Right atrium auricular region (tissue), 2 donors: ENCODE data around the gene SEMA4C. TPM values are rescaled to one million over a fixed set of nuclear protein-coding genes. Genes with fewer than 3 reads are reported as not detected.

Experiments
- DNase-seq: peaks from one replicate; pipeline ENCODE4 v3.0.0-alpha.2; 2019; ENCODE audit warnings: low spot score
- H3K27ac ChIP-seq, 2 donors: fragments of 200-600 bp; sonication (generic); 1 replicate in 1 of 2; 2 replicates in 1 of 2; pipeline ENCODE4 v1.5.1; 2016 to 2019
- H3K27me3 ChIP-seq, 2 donors: fragments of 200-600 bp; sonication (generic); one replicate each; pipeline versions ENCODE4 v1.5.1 to v1.6.0; 2017 to 2019
- H3K36me3 ChIP-seq: fragments of 200-600 bp; sonication (generic); one replicate; pipeline ENCODE4 v1.5.1; 2016
- H3K4me1 ChIP-seq, 2 donors: fragments of 200-600 bp; sonication (generic); one replicate each; pipeline versions ENCODE4 v1.5.1 to v1.6.0; 2017 to 2019
- H3K4me3 ChIP-seq, 2 donors: fragments of 200-600 bp; sonication (generic); 1 replicate in 1 of 2; 2 replicates in 1 of 2; pipeline ENCODE4 v1.5.1; 2017 to 2019; ENCODE audit warnings: mild to moderate bottlenecking in 1 of 2, moderate library complexity in 1 of 2
- H3K9me3 ChIP-seq, 2 donors: fragments of 200-600 bp; sonication (generic); one replicate each; pipeline ENCODE4 v1.5.1; 2019
- CTCF ChIP-seq, 2 donors: fragments of 200-600 bp; sonication (generic); IDR thresholded peaks; one replicate each; pipeline ENCODE4 v1.5.1; 2019; ENCODE audit warnings: antibody characterized with exemption in 2 of 2
- total RNA-seq, 2 donors: library from RNA; depleted of rRNA; stranded (reverse); fragments of >200 nt; gene quantifications; one replicate each; pipeline ENCODE4 v1.1.0, GENCODE V29; 2016

SEMA4C gene
- total RNA-seq, 2 donors from 2014 or later, result 12.0 to 23.3 TPM

GRCh38 chr2:96877631-96878092 lies 7.8 kb upstream of the SEMA4C start:
- Histone ChIP-seq H3K27ac (no peak overlapping the region), H3K36me3 (no peaks in the 10 kb centered on the region), H3K4me1 (peaks cover 0 to 39% of the 10 kb centered on the region in 2 donors), H3K9me3 (no peaks in the 10 kb centered on the region), H3K4me3 (no peak overlapping the region), H3K27me3 (no peaks in the 10 kb centered on the region)
- TF ChIP-seq CTCF (IDR thresholded peaks at IDR 0.05), result no peak
- no peak for DNase-seq

GRCh38 chr2:96877042-96877451 lies 7.2 kb upstream of the SEMA4C start:
- no peaks in the 10 kb centered on the region for H3K27me3 ChIP-seq
- no peaks in the 10 kb centered on the region for H3K9me3 ChIP-seq
- H3K27ac ChIP-seq, result no peak overlapping the region
- TF ChIP-seq CTCF (IDR thresholded peaks at IDR 0.05), result no peak
- peaks cover 0 to 38% of the 10 kb centered on the region in 2 donors for H3K4me1 ChIP-seq
- H3K36me3 ChIP-seq, result no peaks in the 10 kb centered on the region
- no peak for DNase-seq
- H3K4me3 ChIP-seq, result no peak overlapping the region

- H3K4me3 ChIP-seq, result no peak overlapping the region
- no peaks in the 10 kb centered on the region for H3K9me3 ChIP-seq
- no peak overlapping the region for H3K27ac ChIP-seq
- H3K36me3 ChIP-seq, result no peaks in the 10 kb centered on the region
- no peak for DNase-seq
- no peak for TF ChIP-seq CTCF (IDR thresholded peaks at IDR 0.05)
- H3K4me1 ChIP-seq, result peaks cover 0 to 34% of the 10 kb centered on the region in 2 donors
- H3K27me3 ChIP-seq, result no peaks in the 10 kb centered on the region
Measured at GRCh38 chr2:96876269-96877041, 6.6 kb upstream of the SEMA4C start.

- Histone ChIP-seq H3K27me3 (no peaks in the 10 kb centered on the region), H3K4me3 (no peak overlapping the region), H3K9me3 (no peaks in the 10 kb centered on the region), H3K4me1 (peaks cover 0 to 39% of the 10 kb centered on the region in 2 donors), H3K36me3 (no peaks in the 10 kb centered on the region), H3K27ac (no peak overlapping the region)
- no peak for TF ChIP-seq CTCF (IDR thresholded peaks at IDR 0.05)
- DNase-seq, result no peak
Measured at GRCh38 chr2:96875498-96876268, 5.8 kb upstream of the SEMA4C start.

- TF ChIP-seq CTCF (IDR thresholded peaks at IDR 0.05), result no peak
- Histone ChIP-seq H3K4me1 (peaks cover 0 to 43% of the 10 kb centered on the region in 2 donors), H3K4me3 (no peak overlapping the region)
Measured at GRCh38 chr2:96874198-96874831, 4.4 kb upstream of the SEMA4C start.

More at GRCh38 chr2:96874198-96874831, 4.4 kb upstream of the SEMA4C start:
- Histone ChIP-seq H3K9me3 (no peaks in the 10 kb centered on the region), H3K36me3 (no peaks in the 10 kb centered on the region), H3K27me3 (no peaks in the 10 kb centered on the region), H3K27ac (peak overlapping the region; percentile 45 to 55)
- DNase-seq, result no peak
